Measurements from ENCODE around the gene ROR1.

Gene ROR1

GRCh38 chr1:63902844-63903589 is 129.2 kb downstream of the ROR1 start:
- in situ Hi-C loops (cut with MboI; ENCODE audit: low sequenced_read_pairs, unreplicated experiment) = no loop called here
- TF ChIP-seq CTCF (IDR thresholded peaks at IDR 0.05; ENCODE audit: borderline replicate concordance, control extremely low read depth, extremely low read depth, insufficient read depth, missing control alignments) = no peak
- DNase-seq (ENCODE audit: low spot score) = no peak

GRCh38 chr1:63903947-63904610 is 130.3 kb downstream of the ROR1 start:
- DNase-seq (ENCODE audit: low spot score) = no peak
- TF ChIP-seq CTCF (IDR thresholded peaks at IDR 0.05; ENCODE audit: borderline replicate concordance, control extremely low read depth, extremely low read depth, insufficient read depth, missing control alignments) = no peak
- in situ Hi-C loops (cut with MboI; ENCODE audit: low sequenced_read_pairs, unreplicated experiment) = no loop called here

GRCh38 chr1:63904826-63905225 is 131.0 kb downstream of the ROR1 start:
- in situ Hi-C loops (cut with MboI; ENCODE audit: low sequenced_read_pairs, unreplicated experiment) = no loop called here
- TF ChIP-seq CTCF (IDR thresholded peaks at IDR 0.05; ENCODE audit: borderline replicate concordance, control extremely low read depth, extremely low read depth, insufficient read depth, missing control alignments) = no peak
- DNase-seq (ENCODE audit: low spot score) = no peak

GRCh38 chr1:63906047-63906704 is 132.4 kb downstream of the ROR1 start:
- in situ Hi-C loops (cut with MboI; ENCODE audit: low sequenced_read_pairs, unreplicated experiment) = no loop called here
- DNase-seq (ENCODE audit: low spot score) = no peak
- no peak for TF ChIP-seq CTCF (IDR thresholded peaks at IDR 0.05; ENCODE audit: borderline replicate concordance, control extremely low read depth, extremely low read depth, insufficient read depth, missing control alignments)

- DNase-seq (ENCODE audit: low spot score) = no peak
- TF ChIP-seq CTCF (IDR thresholded peaks at IDR 0.05; ENCODE audit: borderline replicate concordance, control extremely low read depth, extremely low read depth, insufficient read depth, missing control alignments) = no peak
- in situ Hi-C loops (cut with MboI; ENCODE audit: low sequenced_read_pairs, unreplicated experiment) = no loop called here
Measured at GRCh38 chr1:63907051-63907450, 133.2 kb downstream of the ROR1 start.

- no peak for TF ChIP-seq CTCF (IDR thresholded peaks at IDR 0.05; ENCODE audit: borderline replicate concordance, control extremely low read depth, extremely low read depth, insufficient read depth, missing control alignments)
- in situ Hi-C loops (cut with MboI; ENCODE audit: low sequenced_read_pairs, unreplicated experiment) = no loop called here
- no peak for DNase-seq (ENCODE audit: low spot score)
Measured at GRCh38 chr1:63908016-63908415, 134.2 kb downstream of the ROR1 start.
